ENCODE measurements around the gene PRR12.

The PRR12 gene

GRCh38 chr19:49592486-49593232 is 1.7 kb downstream of the PRR12 start:
- H3K4me3 ChIP-seq (ENCODE audit: low read depth, low read length) = peak overlapping the region; percentile 87
- H3K4me2 ChIP-seq (ENCODE audit: low read length) = peak overlapping the region; percentile 94
- H3K27ac ChIP-seq = peak overlapping the region; percentile 78
- H3K9me3 ChIP-seq (ENCODE audit: control insufficient read depth, low read length) = no peaks in the 10 kb centered on the region
- H2AFZ ChIP-seq = peak overlapping the region; percentile 62
- peaks cover 2% of the 10 kb centered on the region for H3K4me1 ChIP-seq
- no peaks in the 10 kb centered on the region for H3K27me3 ChIP-seq (ENCODE audit: control insufficient read depth, insufficient read depth, low read length)
- no peaks in the 10 kb centered on the region for H3K36me3 ChIP-seq (ENCODE audit: control insufficient read depth, insufficient read depth, low read length)
- peaks cover 11% of the 10 kb centered on the region for H3K79me2 ChIP-seq
- H3K9ac ChIP-seq = no peak overlapping the region
- TF ChIP-seq CTCF (IDR thresholded peaks at IDR 0.05) = no peak

- no peak for TF ChIP-seq CTCF (IDR thresholded peaks at IDR 0.05)
- Histone ChIP-seq H3K27me3 (ENCODE audit: control insufficient read depth, insufficient read depth, low read length) (no peaks in the 10 kb centered on the region), H3K4me1 (peaks cover 2% of the 10 kb centered on the region), H3K4me3 (ENCODE audit: low read depth, low read length) (peak overlapping the region; percentile 87), H3K4me2 (ENCODE audit: low read length) (peak overlapping the region; percentile 94), H3K9me3 (ENCODE audit: control insufficient read depth, low read length) (no peaks in the 10 kb centered on the region), H3K79me2 (peaks cover 11% of the 10 kb centered on the region), H3K27ac (peak overlapping the region; percentile 78), H3K9ac (no peak overlapping the region), H3K36me3 (ENCODE audit: control insufficient read depth, insufficient read depth, low read length) (no peaks in the 10 kb centered on the region), H2AFZ (peak overlapping the region; percentile 61)
These were observed 2.5 kb downstream of the PRR12 start for GRCh38 chr19:49593233-49594113.

DNA sequence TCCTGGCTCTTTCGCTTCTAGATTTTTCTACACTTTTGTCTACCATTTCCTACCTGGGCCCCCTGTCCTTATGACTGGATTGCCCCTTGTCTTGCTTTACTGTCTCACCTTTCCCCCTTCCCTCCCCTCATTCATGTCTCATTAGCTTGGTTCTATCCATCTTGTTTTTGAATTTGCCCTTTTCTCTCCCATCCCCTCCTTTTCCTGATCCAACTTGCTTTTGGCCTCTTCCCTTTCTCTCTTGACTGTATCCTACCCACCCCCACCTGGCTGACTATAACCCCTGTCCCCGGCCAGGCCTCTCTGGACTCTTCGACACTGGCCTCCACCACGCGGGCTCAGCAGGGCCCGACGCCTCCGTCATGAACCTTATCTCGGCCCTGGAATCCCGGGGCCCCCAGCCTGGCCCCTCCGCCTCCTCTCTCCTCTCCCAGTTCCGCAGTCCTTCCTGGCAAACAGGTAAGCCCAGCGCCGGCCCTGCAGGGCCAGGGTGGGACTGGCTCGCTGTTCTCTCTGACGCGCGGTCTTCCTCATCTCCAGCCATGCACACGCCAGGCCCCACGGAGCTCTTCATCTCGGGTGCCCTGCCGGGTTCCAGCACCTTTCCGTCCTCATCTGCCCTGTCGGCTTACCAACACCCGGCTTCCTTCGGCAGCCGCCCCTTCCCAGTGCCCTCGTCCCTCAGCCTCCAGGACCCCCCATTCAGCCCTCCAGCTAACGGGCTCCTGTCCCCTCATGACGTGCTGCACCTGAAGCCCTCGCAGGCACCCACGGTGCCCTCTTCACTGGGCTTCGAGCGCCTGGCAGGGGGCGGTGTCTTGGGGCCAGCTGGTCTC is 3.4 kb downstream of the PRR12 start:
- H3K9me3 ChIP-seq (ENCODE audit: control insufficient read depth, low read length) = no peaks in the 10 kb centered on the region
- H3K27me3 ChIP-seq (ENCODE audit: control insufficient read depth, insufficient read depth, low read length) = no peaks in the 10 kb centered on the region
- peak overlapping the region; percentile 24 for H3K27ac ChIP-seq
- H3K36me3 ChIP-seq (ENCODE audit: control insufficient read depth, insufficient read depth, low read length) = no peaks in the 10 kb centered on the region
- TF ChIP-seq CTCF (IDR thresholded peaks at IDR 0.05) = no peak
- no peak overlapping the region for H3K9ac ChIP-seq
- H3K4me1 ChIP-seq = peaks cover 2% of the 10 kb centered on the region
- no peak overlapping the region for H2AFZ ChIP-seq
- no peak overlapping the region for H3K4me3 ChIP-seq (ENCODE audit: low read depth, low read length)
- no peak overlapping the region for H3K4me2 ChIP-seq (ENCODE audit: low read length)
- peaks cover 16% of the 10 kb centered on the region for H3K79me2 ChIP-seq

DNA sequence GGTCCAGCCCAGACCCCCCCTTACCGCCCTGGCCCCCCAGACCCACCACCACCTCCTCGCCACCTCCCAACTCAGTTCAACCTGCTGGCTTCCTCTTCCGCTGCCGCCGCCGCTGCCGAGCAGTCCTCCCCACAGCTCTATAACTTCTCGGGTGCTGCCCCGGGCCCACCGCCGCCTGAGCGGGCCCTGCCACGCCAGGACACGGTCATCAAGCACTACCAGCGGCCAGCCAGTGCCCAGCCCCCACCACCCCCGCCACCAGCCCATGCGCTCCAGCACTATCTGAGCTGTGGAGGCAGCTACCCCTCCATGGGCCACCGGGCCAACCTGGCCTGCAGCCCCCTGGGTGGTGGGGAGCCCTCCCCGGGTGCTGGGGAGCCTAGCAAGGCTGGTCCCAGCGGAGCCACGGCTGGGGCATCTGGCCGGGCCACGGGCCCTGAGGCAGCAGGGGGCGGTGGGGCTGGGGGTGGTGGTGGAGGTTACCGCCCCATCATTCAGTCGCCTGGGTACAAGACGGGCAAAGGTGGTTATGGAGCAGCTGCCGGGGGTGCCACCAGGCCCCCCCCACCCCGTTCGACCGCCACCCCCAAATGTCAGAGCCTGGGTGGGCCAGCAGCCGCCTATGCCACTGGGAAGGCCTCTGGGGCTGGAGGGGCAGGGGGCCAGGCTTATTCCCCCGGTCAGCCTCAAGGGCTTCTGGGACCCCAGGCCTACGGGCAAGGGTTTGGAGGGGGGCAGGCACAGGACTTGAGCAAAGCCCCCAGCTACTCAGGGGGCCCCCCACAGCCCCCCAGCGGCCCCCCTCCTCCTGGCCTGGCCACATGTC is 4.2 kb downstream of the PRR12 start:
- no peaks in the 10 kb centered on the region for H3K9me3 ChIP-seq (ENCODE audit: control insufficient read depth, low read length)
- H2AFZ ChIP-seq = no peak overlapping the region
- TF ChIP-seq CTCF (IDR thresholded peaks at IDR 0.05) = no peak
- H3K9ac ChIP-seq = no peak overlapping the region
- no peaks in the 10 kb centered on the region for H3K4me1 ChIP-seq
- no peak overlapping the region for H3K4me3 ChIP-seq (ENCODE audit: low read depth, low read length)
- H3K4me2 ChIP-seq (ENCODE audit: low read length) = no peak overlapping the region
- H3K27me3 ChIP-seq (ENCODE audit: control insufficient read depth, insufficient read depth, low read length) = no peaks in the 10 kb centered on the region
- no peaks in the 10 kb centered on the region for H3K36me3 ChIP-seq (ENCODE audit: control insufficient read depth, insufficient read depth, low read length)
- peaks cover 24% of the 10 kb centered on the region for H3K79me2 ChIP-seq
- no peak overlapping the region for H3K27ac ChIP-seq

Measured in parathyroid adenoma (tissue), 2 donors.